Glutamatergic neuron (in vitro differentiated cells): ENCODE data around the gene WNK1. TPM values are rescaled to one million over a fixed set of nuclear protein-coding genes. Genes with fewer than 3 reads are reported as not detected.
"Not testable (repeated sequence)": the region's sequence is repeated elsewhere in the genome, so short reads cannot be mapped to it uniquely, and the experiment has no call there.

Experiments
- DNase-seq: peaks from one replicate; pipeline ENCODE4 v3.0.0; 2022
- H3K27ac Mint-ChIP-seq: one replicate; pipeline ENCODE4 v1.8.0; 2020; ENCODE audit warnings: mild to moderate bottlenecking, mixed read lengths, inconsistent platforms; ENCODE audit not compliant: unreplicated experiment
- H3K27me3 Mint-ChIP-seq: one replicate; pipeline ENCODE4 v1.8.0; 2020; ENCODE audit warnings: mild to moderate bottlenecking, moderate library complexity, mixed read lengths, inconsistent platforms; ENCODE audit not compliant: unreplicated experiment
- H3K36me3 Mint-ChIP-seq: one replicate; pipeline ENCODE4 v1.8.0; 2020; ENCODE audit warnings: mild to moderate bottlenecking, mixed read lengths, inconsistent platforms; ENCODE audit not compliant: unreplicated experiment
- H3K4me1 Mint-ChIP-seq: one replicate; pipeline ENCODE4 v1.8.0; 2020; ENCODE audit warnings: mild to moderate bottlenecking, low read depth, mixed read lengths, inconsistent platforms; ENCODE audit not compliant: unreplicated experiment
- H3K4me3 Mint-ChIP-seq: one replicate; pipeline ENCODE4 v1.8.0; 2020; ENCODE audit warnings: mild to moderate bottlenecking, mixed read lengths, inconsistent platforms; ENCODE audit not compliant: unreplicated experiment
- H3K9me3 Mint-ChIP-seq: one replicate; pipeline ENCODE4 v1.8.0; 2020; ENCODE audit warnings: mild to moderate bottlenecking, moderate library complexity, mixed read lengths, inconsistent platforms; ENCODE audit not compliant: unreplicated experiment
- total RNA-seq: library from RNA; stranded (reverse); fragmentation: NEBNext Ultra II Directional; extraction: Animal tissue kit (Norgen Biotek cat#: 25700); gene quantifications from one replicate; pipeline ENCODE4 v1.2.1, GENCODE V29; 2021; ENCODE audit not compliant: unreplicated experiment
- TF ChIP-seq, protein P1 (sequence below): fragments of 200-600 bp; sonication (generic); IDR thresholded peaks from one replicate; pipeline ENCODE4 v1.5.0; 2021; ENCODE audit not compliant: partially characterized antibody, unreplicated experiment

WNK1 gene
- total RNA-seq, 1 donor from 2014 or later: 182 TPM

DNA sequence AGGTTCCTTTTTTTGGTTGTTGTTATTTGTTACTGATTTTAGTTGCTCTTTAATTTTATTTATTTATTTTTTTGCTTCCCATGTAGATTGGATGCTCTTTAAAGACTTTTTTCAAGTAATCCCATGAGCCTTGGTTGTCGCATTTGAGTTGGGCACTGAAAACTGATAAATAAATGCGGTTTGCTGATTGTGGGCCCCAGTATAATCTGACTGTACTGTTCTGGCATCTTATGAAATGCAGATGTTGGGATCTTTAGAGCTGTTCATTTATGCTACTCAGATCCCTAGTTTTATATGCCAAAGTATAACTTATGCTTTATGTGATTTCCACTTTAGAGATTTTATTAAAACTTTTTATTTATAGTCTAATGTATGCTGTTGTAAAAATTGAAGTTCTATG is 33.3 kb downstream of the WNK1 start:
- Mint-ChIP-seq H3K27ac (no peak overlapping the region), H3K36me3 (no peaks in the 10 kb centered on the region), H3K27me3 (no peaks in the 10 kb centered on the region), H3K4me1 (peaks cover 4% of the 10 kb centered on the region), H3K9me3 (no peaks in the 10 kb centered on the region), H3K4me3 (no peak overlapping the region)
- TF ChIP-seq, protein P1, sequence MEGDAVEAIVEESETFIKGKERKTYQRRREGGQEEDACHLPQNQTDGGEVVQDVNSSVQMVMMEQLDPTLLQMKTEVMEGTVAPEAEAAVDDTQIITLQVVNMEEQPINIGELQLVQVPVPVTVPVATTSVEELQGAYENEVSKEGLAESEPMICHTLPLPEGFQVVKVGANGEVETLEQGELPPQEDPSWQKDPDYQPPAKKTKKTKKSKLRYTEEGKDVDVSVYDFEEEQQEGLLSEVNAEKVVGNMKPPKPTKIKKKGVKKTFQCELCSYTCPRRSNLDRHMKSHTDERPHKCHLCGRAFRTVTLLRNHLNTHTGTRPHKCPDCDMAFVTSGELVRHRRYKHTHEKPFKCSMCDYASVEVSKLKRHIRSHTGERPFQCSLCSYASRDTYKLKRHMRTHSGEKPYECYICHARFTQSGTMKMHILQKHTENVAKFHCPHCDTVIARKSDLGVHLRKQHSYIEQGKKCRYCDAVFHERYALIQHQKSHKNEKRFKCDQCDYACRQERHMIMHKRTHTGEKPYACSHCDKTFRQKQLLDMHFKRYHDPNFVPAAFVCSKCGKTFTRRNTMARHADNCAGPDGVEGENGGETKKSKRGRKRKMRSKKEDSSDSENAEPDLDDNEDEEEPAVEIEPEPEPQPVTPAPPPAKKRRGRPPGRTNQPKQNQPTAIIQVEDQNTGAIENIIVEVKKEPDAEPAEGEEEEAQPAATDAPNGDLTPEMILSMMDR: no peak
- no peak for DNase-seq

DNA sequence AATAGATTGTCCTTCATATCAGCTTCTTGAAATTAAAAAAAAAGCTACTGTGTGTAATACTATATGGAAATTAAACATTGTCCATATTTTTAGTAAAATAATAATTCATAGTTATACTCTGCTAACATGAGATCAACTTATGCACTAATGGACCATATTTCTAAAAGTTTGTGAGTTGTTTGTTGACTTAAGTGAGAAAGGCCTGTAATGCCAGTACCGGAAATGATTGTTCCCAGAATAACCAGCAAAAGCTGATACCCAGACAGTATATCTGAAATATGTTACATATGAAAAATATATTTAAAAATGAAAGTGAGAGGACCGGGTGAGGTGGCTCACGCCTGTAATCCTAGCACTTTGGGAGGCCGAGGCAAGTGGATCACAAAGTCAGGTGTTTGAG is 35.9 kb downstream of the WNK1 start:
- DNase-seq: no peak
- TF ChIP-seq, protein P1: no peak
- Mint-ChIP-seq H3K4me1 (no peaks in the 10 kb centered on the region), H3K4me3 (no peak overlapping the region), H3K9me3 (no peaks in the 10 kb centered on the region), H3K36me3 (no peaks in the 10 kb centered on the region), H3K27me3 (no peaks in the 10 kb centered on the region), H3K27ac (no peak overlapping the region)

DNA sequence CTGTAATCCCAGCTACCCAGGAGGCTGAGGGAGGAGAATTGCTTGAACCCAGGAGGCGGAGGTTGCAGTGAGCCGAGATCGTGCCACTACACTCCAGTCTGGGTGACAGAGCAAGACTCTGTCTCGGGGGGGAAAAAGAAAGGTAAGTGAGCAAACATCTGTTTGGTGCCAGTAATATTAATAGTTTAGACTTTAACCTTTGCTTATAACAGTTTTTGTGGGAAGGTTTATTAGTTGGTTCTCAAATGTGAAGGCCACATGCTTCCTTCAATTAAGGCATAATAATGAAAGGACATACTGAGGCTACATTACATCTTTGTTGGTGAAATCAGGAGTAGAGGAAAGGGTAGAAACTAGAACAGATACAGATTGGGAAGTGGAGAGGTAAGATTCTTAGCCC is 36.4 kb downstream of the WNK1 start:
- H3K27me3 Mint-ChIP-seq, H3K27ac Mint-ChIP-seq, H3K4me3 Mint-ChIP-seq, DNase-seq, H3K4me1 Mint-ChIP-seq, H3K9me3 Mint-ChIP-seq, H3K36me3 Mint-ChIP-seq: not testable (repeated sequence)

DNA sequence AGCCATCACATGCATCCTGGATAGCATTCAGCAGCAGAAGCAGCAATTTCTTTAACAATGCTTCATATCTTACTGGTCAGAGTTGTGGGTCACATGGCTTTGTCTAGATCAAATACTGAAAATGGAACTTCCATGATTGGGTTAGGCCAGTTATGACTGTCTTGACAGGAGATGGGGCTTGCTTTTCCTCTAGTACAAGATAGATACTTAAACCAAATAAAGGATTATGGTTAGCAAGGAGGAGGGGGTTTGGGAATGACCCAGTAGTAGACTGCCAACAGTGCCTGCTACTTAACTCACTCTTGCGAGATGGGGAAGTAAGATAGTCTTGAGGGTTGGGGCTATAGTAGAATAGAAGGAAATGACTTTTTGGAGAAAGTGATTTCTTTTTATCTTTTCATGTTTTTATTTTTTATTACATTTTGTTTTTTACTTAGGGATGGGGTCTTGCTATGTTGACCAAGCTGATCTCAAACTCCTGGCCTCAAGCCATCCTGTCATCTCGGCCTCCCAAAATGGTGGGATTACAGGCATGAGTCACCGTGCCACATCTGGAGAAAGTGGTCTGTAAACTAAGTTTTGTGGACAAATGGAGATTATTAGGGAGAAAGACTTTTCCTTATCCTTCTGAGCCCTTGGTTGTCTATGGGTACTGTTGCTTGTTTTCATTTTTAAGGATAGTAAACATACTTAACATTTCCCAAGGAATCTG is 37.6 kb downstream of the WNK1 start:
- DNase-seq: no peak
- TF ChIP-seq, protein P1: no peak
- peaks cover 1% of the 10 kb centered on the region for H3K4me1 Mint-ChIP-seq
- H3K27me3 Mint-ChIP-seq: no peaks in the 10 kb centered on the region
- no peak overlapping the region for H3K4me3 Mint-ChIP-seq
- no peaks in the 10 kb centered on the region for H3K36me3 Mint-ChIP-seq
- H3K9me3 Mint-ChIP-seq: no peaks in the 10 kb centered on the region
- no peak overlapping the region for H3K27ac Mint-ChIP-seq

DNA sequence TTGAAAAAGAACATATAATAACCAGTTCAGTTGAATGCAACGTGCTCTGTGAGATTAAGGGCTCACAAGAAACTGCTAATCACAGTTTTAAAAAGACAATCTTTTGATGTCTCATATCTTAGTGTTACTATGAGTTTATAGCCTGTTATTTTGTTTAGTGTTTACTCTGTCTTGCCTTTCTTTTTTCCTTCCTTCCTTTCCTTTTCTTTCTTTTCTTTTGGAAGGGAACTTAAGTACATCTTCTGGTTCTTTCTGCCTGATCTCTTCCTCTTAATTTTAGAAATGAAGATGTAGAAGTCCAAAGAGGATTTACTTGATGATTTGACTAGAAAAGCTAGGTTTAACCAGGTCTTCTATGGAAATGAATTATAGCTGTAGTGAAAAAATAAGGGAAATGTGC is 38.2 kb downstream of the WNK1 start:
- H3K4me3 Mint-ChIP-seq: no peak overlapping the region
- H3K36me3 Mint-ChIP-seq: no peaks in the 10 kb centered on the region
- H3K9me3 Mint-ChIP-seq: no peaks in the 10 kb centered on the region
- no peaks in the 10 kb centered on the region for H3K27me3 Mint-ChIP-seq
- DNase-seq: no peak
- no peak overlapping the region for H3K27ac Mint-ChIP-seq
- TF ChIP-seq, protein P1: no peak
- peaks cover 7% of the 10 kb centered on the region for H3K4me1 Mint-ChIP-seq
